T-helper 9 cell (primary cell): ENCODE data around the gene PTH2.

Source experiments
- DNase-seq: peaks from one replicate; pipeline ENCODE4 v3.0.0-alpha.2; 2020

The PTH2 gene

GRCh38 chr19:49409441-49410029, 13.7 kb downstream of the PTH2 start:
- no peak for DNase-seq

- no peak for DNase-seq
Measured at GRCh38 chr19:49408816-49409440, 14.3 kb downstream of the PTH2 start.

DNA sequence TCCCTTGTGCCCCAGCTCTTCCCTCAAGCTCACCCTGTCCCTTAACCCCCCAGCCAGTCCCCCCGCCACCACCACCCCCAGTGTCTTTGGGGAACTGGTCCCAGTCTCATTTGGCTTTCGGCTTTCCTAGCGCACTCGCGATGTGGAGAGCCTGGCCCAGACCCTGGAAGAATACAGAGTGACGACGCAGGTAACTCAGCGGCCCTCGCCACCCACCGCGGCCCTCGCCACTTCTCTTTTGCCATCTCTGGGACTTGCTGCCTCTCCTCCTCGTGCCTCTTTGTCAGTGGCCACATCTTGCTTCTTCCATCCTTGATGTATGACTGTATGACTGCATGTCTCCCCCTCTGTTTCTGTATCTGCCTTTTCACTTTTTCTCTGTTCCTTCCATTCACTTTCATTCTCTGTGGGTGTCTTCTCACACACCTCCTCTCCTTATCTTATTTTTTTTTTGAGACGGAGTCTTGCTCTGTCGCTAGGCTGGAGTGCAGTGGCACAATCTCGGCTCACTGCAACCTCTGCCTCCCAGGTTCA, 15.7 kb downstream of the PTH2 start:
- no peak for DNase-seq

GRCh38 chr19:49407079-49407478, 16.2 kb downstream of the PTH2 start:
- DNase-seq: no peak

DNA sequence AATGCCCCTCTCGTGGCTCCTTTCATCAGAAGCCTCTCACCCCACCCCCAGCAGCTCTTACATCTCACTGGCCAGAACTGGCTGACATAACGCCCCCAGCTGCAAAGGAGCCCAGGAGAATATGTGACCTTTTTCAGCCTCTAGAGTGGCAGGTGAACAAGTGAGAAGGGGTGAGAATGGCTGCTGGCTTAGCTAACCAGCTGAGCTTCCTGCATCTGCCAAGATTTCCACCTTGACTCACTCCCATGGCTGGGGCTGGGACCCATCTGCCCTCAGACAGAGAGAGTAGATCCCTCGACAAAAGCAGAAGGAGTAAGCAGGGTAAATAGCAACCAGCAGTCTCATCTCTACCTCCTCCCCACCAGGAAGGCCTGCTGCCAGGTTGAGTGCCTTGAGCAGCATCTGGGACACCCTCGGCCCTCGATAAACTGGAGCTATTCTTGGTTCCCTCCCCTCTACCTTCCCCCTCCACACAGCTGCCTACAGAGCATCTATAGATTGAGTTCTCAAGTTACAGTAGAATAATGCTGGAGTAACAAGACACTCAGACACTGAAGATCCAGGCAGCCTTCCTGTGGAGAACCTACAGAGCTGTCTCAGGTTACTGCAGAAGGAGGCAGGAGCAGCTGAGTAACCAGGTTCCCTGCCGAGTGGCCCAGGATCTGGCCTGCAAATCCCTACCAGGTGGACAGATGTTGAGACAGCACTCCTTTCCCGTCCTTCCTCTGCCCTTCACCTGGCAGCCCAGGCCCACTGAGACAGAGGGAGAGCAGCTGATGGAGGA, 19.6 kb downstream of the PTH2 start:
- DNase-seq: no peak

GRCh38 chr19:49400029-49400428, 23.2 kb downstream of the PTH2 start:
- no peak for DNase-seq

GRCh38 chr19:49398931-49399330, 24.3 kb downstream of the PTH2 start:
- no peak for DNase-seq

DNA sequence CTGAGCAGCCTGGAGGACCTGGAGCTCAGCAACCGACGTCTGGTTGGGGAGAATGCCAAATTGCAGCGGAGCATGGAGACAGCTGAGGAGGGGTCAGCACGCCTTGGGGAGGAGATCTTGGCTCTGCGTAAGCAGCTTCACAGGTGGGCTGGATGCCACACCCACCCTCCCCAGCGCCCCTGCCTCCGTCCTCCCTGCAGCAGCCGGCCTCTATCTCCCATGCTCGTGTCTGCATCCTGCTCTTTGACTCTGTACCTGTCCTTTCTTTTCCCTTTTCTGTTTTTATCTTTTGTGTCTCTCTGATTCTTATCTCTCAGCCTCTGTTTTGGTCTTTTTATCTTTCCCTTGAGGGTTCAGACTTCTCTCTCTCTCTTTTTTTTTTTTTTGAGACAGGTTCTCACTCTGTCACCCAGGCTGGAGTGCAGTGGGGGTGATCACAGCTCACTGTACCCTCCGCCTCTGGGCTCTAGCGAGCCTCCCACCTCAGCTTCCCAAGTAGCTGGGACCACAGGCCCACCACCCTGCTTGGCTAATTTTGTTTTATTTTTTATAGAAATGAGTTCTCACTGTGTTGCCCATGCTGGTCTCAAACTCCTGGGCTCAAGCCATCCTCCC, 25.1 kb downstream of the PTH2 start:
- no peak for DNase-seq

DNA sequence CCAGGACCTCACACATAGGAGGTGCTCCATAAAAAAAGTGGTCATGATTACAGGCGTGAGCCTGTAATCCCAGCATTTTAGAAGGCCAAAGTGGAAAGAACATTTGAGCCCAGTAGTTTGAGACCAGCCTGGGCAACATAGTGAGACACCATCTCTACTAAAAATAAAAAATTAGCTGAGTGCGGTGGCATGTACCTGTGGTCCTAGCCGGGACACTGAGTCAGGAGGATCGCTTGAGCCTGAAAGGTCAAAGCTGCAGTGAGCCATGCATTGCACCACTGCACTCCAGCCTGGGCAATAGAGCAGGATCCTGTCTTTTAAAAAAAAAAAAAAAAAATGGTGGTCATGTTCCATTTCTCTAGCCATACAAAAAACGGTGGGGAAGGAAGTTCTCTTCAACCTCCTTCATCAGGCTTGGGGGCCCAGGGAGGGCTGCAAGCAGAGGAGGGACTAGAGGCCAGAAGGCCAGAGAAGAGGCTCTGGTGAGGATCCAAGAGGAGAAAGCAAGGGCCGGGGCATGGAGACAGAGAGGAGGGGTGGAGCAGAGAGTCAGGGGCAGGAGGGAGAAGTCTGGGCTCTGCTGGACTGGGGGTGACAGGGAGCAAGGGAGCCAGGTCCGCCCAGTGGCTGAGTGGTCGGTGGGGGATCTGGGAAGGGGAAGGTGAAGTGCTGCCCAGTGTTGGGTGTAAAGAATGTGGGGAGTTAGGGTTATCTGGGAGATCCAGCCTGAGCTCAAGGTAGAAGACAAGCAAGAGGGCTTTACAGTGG, 26.3 kb downstream of the PTH2 start:
- no peak for DNase-seq

- DNase-seq: no peak
Measured at GRCh38 chr19:49395581-49396407, 27.4 kb downstream of the PTH2 start.

DNA sequence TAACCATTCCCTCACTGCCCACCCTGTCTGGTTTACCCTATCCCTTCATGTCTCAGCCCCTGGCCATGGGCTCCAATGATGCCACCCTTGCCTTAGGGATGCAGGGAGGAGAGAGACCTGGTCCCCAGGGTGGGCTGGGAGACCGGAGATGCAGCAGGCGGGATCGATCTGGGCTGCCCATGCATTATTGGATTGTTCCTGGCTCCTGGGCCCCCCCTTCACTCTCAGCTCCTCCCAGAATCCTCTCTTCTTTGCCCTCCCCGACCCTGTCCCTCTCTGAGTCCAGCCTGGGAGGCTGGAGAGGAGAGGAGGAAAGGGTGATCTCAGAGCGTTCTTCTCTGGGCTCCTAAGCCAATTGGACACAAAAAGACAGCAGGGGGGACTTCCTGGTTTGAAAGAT, 29.4 kb downstream of the PTH2 start:
- no peak for DNase-seq

- DNase-seq: peak; percentile 72
Measured at GRCh38 chr19:49391581-49392399, 31.5 kb downstream of the PTH2 start.

DNA sequence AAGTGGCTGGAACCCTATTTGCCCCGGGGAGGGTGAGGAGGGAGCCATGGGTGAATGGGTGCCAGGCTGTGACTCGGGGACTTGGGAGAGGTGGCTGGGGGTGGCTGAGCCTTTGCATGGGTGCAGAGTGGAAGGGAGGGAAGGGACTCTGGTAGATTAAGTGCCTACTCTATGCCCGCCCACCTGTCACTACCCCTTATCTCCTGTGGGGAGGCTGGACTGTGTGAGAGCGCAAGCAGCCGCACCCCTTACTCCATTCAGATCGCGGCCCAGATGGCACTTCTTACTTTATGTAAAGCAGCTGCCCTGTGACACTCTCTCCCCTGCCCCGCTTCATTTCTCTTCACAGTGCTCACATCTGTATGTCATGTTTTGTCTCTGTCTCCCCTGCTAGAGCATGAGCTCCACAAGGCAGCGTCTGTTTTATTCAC, 32.3 kb downstream of the PTH2 start:
- no peak for DNase-seq

DNA sequence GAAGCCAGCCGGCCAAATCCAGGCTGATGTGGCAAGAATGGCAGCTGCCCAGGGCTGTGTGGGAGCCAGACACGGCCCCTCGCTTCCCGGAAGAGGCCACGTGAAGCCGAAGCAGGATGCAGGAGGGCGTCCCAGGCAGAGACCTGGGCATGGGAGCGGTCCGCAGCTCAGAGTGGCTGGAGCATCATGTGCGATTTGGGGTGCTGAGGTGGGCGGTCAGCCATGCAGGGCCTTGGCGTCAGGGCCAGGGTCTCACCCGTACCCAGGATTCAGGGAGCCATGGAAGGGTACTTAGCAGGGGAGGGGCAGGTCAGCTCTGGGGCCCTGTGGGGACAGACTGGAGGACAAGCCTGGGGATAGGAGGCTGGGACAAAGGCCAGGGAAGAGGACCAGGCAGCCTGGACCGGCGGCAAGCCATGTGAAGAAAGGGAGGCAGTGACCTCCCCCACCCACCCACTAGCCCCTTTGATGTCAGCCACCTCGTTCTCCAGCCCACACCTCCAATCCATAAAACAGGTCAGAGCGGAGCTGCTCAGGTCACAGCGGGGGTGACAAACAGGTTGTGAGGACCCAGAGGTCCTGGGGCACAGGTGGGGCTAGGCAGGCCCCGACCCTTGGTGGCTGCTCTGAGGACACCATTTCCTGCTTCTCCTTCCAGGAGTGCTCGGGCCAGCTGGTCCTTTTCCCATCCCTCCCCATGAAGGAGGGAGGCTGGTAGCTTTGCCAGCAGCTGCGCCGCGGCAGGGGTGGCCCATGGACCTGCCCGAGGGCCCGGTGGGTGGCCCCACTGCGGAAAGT, 32.9 kb downstream of the PTH2 start:
- DNase-seq: no peak

DNA sequence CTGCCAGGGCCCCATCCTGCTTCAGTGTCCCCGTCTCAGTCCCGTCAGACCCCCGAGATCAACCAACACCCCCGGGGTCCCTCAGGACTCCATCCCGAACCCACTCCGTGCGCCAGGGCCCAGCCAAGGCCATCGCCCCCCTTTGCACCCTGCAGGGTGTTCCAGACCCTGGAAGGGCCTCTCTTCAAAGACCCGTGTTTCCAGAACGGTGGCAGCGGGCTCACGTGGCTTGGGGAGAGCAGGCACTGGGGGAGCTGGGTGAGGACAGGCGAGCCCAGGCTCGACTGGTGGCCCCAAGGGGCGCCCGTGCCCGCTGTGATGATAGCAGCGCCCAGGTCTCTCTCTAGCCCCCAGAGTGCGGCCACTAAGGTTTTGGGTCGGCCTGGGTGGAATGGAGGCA, 33.8 kb downstream of the PTH2 start:
- no peak for DNase-seq

DNA sequence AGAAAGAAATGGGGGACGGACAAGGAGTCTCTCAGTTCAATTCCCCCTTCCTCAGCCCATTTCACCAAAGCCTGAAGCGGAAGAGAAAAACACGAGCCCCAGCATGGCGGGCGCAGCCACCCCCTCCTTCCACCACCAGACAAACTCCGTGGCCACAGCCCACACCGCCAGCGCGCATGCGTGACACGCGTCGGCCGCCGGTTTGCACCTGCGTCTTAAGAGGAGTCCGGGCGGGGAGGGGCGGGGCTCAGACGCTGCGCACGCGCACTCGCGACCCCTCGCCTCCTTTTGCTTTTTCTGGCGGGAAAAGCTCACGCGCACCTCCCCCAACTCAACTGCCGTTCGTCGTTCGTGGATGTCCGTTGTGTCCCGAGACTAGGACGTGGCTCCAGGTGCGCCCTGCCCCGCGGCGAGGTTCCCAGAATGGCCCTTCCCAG, 35.3 kb downstream of the PTH2 start, which contains the start of gene KASH5:
Gene KASH5 (plus strand): TSS at position 314 of the 437 bp plus-strand sequence. CDS start 2,635 bp downstream, outside the sequence.
- peak; percentile 64 for DNase-seq

DNA sequence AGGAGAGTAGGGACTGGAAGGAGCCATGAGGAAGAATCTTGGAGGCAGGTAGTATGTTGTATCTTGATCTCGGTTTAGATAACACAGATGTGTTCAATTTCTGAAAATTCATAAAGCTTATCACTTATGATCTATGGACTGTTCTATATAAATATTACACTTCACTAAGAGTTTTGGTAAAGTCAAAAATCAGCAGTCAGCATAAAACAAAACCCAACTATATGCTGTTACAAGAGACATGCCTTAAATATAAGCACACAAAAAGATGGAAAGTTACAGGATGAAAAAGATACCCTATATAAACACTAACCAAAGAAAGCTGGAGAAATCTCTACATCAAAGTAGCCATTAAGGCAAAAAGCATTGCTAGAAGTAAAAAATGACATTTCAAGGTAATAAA, 39.6 kb downstream of the PTH2 start:
- no peak for DNase-seq

DNA sequence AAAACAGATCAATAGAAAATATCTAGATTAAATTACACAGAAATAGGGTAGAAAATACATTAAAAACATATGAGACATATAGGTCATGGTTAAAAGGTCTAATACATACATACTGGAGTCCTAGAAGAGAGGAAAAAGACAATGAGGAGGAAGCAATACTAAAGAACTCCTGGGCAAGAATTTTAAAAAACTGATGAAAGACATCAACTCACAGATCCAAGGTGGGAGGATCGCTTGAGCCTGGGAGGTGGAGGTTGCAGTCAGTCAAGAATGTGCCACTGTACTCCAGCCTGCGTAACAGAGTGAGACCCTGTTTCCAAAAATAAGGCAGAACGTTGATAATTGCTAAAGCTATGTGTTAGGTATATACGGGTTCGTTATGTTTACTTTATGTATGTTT, 40.6 kb downstream of the PTH2 start:
- no peak for DNase-seq

DNA sequence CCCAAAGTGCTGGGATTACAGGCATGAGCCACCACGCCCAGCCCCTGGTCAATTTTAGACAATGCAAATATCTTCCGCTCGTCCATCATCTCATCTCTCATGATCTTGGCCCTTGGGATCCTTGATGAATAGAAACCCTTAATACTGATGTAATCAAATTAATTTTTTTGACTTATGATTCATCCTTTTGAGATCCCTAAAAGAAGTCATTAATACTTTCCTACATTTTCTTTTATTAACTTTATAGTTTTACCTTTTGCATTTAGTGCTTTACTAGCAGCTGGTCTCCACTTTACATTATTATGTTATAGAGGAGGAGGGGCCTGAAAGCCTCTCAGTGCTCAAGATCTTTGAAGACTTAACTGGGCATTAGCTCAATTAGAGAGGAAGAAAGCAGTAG, 42.9 kb downstream of the PTH2 start:
- no peak for DNase-seq

DNA sequence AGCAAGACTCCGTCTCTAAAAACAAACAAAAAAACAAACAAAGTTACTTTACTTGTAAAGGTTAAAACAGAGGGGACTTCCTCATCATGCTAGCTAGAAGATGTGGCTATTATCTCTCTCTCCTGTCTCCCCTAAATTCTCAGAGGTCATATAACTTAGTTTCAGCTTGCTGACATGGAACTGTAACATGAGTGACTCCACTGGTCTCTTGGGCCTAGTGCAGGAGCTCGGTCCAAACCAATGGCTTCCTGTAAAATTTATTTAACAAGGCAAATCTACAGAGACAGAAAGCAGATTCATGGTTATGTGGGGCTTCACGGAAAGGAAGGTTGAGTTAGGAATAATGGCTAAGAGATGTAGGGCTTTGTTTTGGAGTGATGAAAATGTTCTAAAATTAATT, 44.7 kb downstream of the PTH2 start:
- DNase-seq: no peak
